Measurements from ENCODE around the gene HEYL.

HEYL gene

DNA sequence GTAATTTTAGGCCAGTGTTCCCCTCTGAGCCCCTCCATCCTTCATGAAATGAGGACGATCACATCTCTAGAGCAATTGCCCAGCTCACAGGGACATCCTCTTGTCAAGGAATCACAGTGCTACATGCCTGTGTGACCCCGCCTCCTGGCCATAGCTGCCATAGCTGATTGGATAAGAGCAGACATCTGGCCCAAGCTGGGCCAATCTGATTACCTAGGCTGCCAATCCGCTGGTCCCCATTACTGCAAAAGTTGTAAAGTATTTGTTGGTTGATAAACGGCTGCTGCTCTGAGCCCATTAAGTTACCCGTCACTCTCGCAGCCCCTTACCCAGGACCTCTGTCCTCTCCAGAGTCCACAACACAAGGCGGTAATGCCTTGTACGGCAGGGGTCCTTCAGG, 24.1 kb upstream of the HEYL start:
- no peak for DNase-seq

DNA sequence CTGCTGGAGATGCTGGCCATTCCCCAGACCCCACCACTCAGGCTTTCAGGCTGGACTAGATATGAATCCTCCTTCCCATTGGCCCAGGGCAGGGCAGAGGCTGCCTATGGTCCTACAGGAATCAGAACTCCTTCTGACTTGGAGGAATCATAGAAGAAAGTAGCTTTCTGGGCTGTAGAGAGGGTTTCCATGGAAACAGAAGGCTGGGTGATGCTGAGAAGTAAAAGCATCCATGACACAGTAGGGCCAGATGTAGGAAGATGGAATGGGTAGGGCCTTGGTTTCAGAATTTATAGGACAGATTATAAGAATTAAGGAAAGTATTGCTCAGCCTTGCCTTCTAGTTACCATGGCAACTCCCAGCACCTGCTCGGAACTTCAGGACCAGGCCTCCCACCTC, 23.4 kb upstream of the HEYL start:
- no peak for DNase-seq

DNA sequence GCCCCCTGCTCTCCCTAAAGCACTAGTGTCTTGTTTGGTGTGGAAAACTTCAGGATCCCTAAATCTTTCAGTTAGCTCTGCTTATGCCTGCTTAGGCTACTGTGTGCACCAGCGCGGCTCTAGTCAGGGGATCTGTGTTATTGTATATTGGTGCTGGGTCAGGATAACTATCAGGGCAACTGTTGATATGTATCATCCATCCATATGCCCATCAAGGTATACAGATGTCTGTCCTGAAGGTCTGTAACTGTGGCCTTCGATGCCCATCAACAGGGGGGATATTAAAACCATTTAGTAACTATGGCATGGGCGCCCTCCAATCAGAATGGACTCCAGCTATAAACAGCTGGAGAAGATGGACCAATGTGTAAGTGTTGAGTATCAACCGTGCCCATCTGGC, 20.1 kb upstream of the HEYL start:
- DNase-seq, result no peak

DNA sequence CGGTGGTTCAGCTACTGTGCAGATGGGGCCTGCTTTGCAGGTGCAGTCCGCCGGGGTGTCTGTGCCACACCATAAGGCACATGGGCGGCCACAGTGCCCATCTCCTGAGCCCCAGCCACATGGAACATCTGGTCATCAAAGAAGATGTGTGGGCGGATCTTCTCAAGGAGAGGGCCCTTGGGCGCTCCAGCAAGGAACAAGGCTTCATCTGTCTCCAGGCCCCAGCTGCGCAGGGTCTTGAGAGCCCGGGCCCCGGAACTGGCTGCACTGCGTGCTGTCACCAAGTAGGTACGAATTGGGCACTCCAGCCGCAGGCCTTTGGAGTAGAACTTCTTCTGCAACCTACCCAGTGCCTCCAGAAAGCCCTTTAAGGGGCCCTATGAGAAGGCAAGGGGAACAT, 19.7 kb upstream of the HEYL start:
- DNase-seq, result no peak

DNA sequence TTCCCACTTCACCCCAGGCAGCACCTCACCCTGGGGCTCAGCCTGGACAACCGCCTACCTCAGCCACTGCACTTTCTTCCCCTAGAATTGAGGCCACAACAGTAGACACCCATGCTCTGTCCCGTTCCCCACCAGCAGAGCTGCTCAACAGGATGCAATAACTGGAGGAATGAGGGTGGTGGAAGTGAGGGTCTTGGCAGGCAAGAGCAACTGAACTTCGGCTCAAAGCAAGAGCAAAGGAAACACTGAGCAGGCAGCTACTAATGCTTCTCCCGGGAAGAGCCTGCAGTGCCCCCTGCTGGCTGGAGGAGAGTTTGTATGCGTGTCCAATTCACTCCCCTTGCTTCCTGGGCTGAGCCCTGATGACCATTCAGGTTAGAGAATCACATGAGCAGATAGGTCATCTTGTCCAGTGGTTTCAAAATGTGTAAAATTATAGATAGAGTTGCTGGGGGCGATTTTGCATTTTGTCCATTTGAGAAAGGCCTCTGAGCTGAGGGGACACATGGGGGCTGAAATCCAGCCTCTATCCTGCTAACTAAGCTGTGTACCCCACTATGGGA, 18.6 kb upstream of the HEYL start:
- peak; percentile 100 for DNase-seq

DNA sequence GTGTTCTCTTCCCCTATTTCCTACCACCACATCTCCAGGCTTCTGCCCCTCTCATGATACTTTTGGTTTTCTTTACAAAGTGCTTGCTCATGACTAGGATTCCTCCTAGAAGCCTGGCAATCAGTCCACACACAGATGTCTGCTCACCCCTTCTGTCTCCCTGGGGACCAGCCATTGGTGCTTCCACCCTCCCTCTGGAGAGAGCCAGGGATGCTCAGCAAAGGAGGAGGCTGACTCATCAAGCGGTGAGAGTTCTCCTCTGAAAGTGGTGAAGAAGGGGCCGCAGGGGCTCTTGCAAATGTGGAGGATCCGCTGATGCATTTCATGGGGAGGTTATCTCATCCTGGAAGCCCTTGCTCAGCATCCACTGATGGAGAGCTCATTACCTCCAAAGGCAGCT, 18.0 kb upstream of the HEYL start:
- DNase-seq, result peak; percentile 91

DNA sequence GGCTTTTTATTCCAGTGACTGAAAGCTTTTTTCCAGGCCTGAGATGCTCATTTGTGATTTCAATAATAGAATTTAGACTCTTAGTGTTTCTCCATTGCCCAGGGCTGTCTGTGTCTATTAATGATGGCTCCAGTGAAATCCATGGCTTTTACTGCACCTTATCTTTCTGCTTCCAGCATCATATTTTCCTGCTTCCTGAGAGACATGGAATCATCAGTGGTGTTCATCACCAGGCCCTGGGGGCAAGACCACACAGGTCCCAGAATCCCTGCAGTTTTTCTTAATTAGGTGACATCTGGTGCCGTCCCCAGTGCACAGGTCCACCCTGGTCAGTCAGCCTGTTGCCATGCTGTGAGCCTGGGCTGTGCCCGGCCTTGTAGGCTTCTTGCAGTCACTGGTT, 16.9 kb upstream of the HEYL start:
- peak; percentile 92 for DNase-seq

DNA sequence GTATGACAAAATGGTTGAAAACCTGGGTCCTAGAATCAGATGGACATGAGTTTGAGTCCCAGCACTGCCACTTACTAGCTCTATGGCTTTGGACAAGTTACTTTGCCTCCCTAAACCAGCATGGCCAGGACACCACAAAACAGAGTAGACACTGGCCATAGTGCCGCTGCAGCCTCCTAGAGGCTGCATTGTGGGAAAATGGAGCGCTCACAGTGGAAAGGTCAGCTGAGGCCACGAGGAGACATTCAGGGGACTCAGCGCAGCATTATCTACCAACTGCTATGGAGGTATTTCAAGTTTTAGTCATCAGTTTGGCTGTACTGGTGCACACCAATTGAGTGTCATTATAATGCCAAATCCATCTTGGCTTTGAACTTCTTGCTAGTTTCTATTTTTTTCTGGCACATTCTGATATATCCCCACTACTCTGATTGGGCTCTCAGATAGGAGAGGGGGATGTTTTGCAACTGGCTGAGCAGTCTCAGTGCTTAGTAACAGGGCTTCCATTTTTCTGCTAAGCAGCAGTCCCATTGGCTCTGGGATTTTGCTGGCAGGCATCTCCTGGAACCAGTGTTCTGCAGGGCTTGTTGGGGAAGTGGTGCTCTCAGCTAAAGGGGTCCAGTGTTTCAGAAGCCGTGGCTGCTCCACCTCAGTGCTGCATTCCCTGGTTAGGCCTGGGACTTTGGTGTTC, 16.3 kb upstream of the HEYL start:
- no peak for DNase-seq

DNA sequence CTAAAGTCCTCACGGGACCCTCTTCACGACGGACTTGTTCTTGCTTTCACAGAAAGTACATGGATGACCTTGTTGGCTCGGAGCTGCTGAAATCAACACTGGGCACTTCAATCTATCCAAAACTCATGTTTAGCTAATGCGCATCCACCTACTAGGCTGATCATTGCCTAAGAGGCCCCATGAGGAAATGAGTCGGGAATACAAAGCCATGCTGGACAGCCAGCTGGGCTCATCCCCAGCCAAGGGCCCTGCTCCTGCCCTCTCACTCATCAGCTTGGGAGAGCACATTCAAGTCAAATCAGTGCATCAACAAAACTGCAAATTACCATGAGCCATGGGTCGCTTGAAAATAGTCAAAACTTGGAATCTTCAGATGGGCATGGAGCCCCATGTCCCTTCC, 14.8 kb upstream of the HEYL start:
- no peak for DNase-seq

DNA sequence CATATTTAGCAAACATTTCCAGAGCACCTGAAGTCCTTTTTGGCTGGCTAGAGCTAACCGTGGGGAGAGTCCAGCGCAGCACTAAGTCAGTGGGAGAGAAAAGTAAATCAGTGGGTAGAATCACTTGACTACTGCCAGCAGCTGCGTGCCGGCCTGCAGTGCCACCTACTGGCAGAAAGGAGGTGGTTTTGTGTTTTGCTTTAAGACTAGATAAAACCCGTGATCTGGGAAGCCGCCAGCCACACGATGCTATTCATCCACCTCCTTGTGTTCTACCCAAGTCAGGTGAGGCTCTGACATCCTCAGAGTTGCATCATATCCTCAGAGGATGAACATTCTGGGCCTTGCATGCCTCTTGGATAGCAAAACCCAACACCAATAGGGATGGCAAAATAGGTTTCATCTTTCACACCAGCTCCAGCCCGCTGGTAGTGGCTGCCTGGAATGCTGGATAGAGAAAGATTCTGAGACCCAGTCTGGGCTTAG, 14.1 kb upstream of the HEYL start:
- DNase-seq, result peak; percentile 100

DNA sequence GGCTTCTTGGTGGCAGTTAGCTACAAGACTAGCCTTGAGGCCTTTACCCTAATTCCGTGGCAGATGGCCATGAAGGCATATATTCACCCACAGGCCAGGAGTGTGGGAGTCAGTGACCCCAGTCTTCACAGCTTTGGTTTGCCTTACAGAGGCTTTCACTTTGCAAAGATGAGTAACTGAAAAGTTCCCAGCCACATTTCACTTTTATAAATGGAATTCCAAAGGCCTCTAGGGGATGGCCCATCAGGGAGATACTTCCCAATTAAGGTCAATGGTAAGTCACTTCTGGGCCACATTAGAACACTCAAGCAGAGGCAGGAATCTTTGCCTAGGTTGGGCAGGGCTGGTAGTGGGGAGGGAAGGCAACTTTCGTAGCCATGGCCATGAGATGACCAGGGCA, 13.1 kb upstream of the HEYL start:
- no peak for DNase-seq

DNA sequence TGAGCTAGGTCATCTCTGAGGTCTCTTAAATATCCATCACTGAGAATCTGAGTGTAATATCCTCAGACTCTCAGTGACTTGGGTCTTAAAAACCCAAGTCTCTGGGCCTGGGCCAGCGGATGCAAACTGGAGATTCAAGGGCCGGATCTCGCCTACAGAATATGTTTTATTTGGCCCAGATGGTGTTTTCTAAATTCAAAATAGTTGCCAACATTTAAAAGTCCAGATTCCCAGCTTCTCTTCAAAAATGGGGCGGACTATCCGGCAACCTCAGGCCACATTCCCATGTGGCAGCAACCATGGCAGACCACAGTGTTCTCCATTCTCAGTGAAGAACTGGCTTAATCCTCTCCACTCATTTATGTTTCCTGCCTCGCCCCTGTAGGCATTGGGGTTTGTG, 12.7 kb upstream of the HEYL start:
- DNase-seq, result no peak

DNA sequence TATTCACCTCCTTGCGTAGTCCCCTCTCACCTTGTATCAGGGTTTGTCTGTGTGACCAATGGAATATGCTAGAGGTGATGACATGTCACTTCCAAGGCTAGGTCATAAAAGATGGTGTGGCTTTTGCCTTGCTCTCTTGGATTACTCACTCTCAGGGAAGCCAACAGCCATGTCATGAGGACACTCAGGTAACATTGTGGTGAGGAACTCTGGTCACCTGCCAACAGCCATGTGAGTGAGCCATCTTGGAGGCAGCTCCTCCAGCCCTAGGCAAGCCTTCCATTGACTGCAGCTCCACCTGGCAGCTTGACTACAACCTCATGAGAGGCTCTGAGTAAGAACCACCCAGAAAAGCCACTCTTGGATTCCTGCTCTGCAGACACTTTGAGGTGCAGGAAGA, 11.0 kb upstream of the HEYL start:
- no peak for DNase-seq

DNA sequence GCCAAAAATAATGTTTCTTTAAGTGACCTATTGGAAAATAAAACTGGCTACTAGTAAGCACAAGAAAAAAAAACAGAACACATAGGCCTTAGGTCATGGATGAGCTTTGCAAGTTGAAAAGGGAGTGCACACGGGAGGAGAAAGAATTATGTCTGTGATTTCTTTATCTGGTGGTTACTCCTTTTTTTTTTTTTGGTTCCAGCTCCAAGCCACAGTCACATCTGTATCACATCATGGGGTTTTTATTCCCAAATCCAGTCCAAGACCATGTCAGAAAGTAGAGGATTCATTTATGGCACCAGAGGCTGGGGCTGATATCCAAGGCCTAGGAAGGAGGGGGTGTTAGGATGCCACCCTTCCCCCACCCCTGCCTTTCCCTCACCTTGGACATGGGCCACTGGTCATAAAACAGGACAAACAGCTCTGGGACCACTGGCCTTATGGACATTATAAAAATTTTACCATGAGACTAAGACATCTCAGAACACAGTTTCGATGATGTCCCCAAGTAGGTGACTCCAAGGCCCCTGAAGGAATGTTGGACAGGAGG, 10.3 kb upstream of the HEYL start:
- DNase-seq, result no peak

DNA sequence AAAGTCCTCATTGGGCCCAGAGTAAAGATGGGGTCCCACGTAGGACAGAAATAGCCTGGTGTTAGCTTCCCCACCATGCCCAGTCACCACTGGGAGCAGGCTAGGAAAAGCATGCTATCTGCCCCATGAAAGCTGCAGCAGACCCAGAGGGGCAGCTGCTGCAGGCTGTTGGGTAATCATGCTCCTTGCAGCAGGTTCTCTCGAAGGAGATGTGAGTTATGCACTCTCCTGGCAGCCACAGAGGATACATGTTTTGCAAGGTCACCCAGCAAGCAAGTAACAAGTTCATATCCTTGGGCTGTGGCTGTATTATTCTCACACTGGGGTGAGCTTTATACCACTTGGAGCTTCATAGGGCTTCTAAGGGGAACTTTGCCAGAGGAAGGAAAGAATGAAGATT, 9.1 kb upstream of the HEYL start:
- no peak for DNase-seq

DNA sequence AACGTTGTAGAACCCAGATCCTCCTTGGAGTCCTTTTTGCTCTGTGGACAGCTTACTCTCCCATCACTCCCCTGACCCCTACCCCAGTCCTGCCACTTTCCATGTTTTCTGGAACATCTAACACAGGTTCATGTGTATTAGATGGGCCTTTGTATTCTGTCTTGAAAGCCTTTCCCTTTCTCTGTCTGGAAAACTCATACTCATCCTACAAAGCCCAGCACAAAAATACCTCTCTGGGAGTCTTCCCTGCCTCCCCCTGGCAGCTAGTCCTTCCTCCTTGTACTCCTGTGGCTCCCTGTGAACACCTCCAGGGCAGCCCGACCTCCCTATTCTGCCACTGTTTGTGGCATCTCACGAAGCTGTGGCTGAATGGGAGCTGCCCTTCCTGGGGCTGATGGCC, 7.8 kb upstream of the HEYL start:
- no peak for DNase-seq

DNA sequence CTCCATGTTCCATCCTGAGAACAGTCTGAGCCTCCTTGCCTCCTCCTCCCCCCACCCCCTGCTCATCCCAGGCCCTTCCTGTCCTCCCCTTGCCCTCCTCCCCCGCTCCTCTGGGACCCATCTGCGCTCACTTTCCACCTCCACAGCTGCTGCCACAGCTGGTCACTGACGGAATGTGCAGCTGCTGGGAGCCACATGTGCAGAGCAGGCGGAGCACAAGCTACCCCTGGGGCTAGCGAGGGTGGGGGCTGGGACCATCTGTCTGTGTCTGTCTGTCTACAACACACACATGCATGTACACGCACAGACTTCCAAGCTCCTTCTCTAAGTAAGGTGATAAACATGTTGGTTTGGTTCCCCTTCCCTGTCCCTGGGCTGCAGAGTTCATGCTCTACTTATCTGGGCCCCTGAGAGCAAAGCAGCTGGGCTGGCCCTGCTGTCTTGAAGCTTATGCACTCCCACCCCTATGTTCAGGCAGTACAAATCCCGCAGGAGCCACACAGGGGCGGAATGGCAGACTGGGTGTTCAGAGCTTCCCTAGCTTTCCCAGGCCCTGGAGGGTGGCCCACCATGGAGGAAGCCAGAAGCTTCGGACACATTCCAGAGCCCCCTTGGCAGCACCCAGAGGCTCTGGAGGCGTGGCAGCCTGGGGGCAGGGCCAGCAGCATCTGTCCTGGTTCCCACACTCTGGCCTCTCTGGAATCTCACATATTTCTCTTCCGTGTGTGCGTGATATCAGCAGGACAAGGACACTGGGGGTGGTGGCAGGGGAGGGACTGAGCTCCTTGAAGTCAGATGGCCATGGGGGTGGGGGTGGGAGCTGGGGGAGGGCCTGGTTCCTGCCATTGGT, 7.0 kb upstream of the HEYL start:
- peak; percentile 100 for DNase-seq

DNA sequence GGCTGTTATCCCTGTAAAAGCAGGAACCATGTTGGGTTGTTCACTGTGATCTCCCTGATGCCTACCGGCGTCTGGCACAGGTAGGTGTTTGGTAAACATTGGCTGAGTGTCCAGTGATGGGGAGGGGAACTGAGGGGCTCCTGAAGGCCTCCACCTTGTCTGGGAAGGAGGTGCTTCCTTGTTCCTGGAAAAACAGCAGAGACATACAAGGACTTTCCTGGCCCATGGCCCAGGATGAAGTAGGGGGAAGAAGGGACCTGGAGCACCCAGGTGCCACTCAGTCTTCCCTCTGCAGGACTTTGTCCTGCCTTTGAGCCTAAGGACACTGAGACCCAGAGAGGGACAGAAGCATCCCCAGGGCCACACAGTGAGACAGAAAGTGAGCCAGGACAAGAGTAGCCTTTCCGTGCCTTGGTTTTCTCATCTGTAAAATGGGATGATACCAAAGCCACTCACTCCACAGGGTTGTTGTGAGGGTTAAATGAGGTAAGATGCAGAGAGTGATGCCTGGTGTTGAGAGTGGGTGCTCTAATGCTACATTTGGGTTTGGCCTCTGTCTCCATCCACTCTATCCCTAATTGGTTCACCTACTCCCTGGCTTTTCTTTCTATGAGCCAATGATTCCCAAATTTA, 6.1 kb upstream of the HEYL start:
- DNase-seq, result no peak

DNA sequence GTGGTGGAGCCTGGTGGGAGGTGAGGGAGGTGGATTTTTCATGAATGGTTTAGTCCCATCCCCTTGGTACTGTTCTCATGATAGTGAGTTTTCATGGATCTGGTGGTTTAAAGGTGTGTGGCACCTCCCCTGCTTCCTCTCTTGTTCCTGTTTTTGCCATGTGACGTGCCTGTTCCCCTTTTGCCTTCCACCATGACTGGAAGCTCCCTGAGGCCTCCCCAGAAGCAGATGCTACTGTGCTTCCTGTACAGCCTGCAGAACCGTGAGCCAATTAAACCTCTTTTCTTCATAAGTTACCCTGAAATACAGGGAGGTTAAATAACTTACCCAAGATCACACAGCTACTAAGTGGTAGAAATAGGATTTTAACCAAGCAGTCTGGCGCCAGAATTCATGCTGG, 4.3 kb upstream of the HEYL start:
- DNase-seq, result no peak

DNA sequence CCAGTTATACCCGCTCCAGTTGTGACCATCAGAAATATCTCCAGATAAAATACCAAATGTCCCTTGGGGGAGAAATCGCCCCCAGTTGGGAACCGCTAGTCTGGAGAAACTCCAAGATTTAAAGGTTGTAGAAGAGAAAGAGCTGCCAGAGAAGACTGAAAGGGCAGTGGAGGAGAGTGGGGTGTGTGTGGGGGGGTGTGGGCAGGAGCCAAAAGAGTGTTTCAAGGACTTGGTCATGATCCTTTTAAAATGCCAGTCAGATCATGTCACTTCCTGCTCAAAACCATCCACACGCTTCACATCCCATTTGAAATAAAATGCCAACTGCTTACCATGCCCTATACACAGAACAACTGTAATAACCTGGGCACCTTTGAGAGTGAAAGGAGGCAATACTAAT, 3.4 kb upstream of the HEYL start:
- no peak for DNase-seq

DNA sequence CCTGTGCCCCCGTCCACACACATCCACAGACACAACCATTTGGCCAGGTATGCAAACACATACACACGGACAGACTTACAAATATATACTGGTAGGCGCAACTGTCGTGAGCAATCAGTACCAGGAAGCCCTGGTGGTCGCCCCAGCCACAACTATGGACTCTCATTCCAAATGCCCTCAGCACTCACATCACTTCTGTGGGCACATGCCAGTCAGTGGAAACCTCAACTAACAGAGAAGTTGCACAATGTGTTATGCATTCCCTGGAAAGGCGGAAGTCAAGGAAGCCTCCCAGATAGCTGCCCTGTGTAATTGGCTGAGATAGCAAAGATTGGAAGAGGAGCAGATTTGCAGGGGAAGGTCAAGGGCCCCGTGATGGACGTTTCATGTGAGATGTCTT, 1.4 kb upstream of the HEYL start:
- DNase-seq, result no peak

DNA sequence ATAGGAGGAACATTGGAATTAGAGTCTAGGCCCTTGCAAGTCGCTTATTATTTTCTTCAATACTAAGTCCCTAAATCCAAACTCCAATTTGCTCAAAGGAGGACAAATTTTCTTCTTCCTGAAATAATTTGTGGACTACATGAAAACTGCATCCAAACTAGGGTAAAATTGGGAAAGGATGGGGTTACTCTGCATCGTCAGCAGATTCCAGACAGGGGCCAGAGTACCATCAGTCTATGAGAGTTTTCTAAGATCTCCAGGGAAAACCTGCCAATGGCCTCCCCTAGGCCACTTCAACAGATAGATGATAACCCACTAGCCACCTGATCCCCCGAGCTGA, 508 bp downstream of the HEYL start:
- no peak for DNase-seq

DNA sequence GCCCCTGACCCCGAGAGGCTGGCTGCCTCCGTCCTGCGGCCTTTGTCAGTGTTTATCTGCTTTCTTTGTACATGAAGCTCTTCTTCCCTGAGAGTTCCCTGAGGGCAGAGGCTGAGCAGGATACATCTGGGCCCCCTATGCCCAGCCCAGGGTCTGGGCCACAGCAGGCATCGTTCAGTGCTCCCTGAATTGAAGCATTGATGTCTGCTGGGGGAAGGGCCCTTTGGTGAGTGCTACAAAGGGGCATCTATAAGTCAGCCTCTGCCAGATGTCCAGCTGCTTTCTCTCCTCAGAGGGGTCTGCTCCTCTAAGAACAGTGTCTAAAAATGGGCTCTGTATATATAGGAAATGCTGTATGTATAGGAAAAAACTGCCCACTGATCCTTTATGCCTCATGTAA, 2.1 kb downstream of the HEYL start:
- DNase-seq, result no peak

DNA sequence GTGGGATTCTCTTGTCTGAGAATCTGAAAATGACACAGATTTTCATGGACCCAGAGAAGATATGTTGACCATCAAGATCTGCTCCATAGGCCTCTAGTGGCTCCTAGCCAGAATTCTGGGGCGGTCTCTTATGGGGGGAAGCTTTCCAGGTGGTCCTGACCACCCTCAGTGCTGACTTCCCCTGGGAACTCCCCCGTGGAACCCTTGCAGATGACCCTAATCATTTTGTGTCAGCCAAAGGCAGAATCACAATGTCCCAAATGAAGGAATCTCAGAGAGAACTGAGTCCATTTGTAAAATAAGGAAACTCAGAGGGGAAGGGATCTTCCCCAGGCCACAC, 3.6 kb downstream of the HEYL start:
- DNase-seq, result no peak
